HG03196 (cell line): ENCODE data around the gene DAP3.
"Not testable (repeated sequence)": the region's sequence is repeated elsewhere in the genome, so short reads cannot be mapped to it uniquely, and the experiment has no call there.

Experiments used
- ATAC-seq: cut with Tn5 transposase; IDR thresholded peaks from one replicate; pipeline ENCODE4 v1.9.1; 2021; ENCODE audit not compliant: unreplicated experiment

The DAP3 gene

DNA sequence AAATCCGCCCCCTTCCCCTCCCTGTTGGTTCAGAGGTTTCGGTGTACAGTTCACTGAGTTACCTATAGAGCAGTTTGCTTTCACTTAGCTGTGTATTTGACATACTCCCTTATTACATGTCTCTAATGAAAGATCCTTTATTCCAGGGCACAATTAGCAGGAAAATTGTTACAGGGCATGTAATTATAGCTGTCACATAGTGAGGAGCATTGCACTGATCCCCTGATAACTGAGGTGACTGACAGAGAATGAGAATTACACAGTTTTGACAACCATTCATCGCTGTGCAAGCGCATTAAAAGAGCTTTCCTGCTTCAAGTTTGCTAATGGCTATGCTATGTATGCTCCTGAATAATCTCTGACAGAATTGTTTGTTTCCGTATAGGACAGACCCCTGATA, 26.9 kb downstream of the DAP3 start:
- no peak for ATAC-seq

DNA sequence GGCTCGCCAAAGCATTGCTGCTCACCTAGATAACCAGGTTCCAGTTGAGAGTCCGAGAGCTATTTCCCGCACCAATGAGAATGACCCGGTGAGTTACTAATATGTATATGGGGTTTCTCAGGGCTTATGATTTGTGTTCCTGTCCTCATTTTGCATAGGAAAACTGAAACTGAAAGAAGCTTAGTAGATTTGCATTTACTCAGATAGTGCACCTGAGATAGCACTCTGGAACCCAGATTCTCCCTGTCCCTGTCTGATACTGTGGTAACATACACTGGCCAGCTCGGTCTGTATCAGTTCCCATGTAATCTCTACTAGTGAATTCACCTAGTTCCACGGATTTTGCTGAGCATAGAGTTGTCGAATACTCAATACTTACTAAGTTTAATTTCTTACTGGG, 28.1 kb downstream of the DAP3 start:
- no peak for ATAC-seq

- ATAC-seq, result not testable (repeated sequence)
Observed at GRCh38 chr1:155718524-155719115, 29.7 kb downstream of the DAP3 start.

- no peak for ATAC-seq
Observed at GRCh38 chr1:155719703-155720102, 30.8 kb downstream of the DAP3 start.

- ATAC-seq, result no peak
Observed at GRCh38 chr1:155725142-155725541, 36.3 kb downstream of the DAP3 start.

GRCh38 chr1:155729031-155729898, 40.4 kb downstream of the DAP3 start:
- ATAC-seq, result no peak

DNA sequence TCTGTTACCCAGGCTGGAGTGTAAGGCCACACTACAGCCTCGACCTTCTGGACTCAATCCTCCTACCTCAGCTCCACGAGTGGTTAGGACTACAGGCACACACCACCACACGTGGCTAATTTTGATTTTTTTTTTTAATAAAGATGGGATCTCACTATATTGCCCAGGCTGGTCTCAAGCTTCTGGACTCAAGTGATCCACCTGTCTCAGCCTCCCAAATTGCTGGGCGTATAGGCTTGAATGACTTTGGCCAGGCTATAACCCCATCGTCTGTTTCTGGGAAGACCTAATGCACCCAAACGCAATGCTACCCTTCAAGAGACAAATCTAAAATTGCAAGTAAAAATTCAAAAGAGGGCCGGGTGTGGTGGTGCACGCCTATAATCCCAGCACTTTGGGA, 52.1 kb downstream of the DAP3 start:
- ATAC-seq, result no peak

- ATAC-seq, result no peak
Observed at GRCh38 chr1:155741908-155742307, 53.0 kb downstream of the DAP3 start.

- ATAC-seq, result no peak
Observed at GRCh38 chr1:155744711-155745283, 55.9 kb downstream of the DAP3 start.

GRCh38 chr1:155745284-155746228, 56.7 kb downstream of the DAP3 start:
- peak; percentile 90 for ATAC-seq

- not testable (repeated sequence) for ATAC-seq
Observed at GRCh38 chr1:155747586-155747985, 58.7 kb downstream of the DAP3 start.

DNA sequence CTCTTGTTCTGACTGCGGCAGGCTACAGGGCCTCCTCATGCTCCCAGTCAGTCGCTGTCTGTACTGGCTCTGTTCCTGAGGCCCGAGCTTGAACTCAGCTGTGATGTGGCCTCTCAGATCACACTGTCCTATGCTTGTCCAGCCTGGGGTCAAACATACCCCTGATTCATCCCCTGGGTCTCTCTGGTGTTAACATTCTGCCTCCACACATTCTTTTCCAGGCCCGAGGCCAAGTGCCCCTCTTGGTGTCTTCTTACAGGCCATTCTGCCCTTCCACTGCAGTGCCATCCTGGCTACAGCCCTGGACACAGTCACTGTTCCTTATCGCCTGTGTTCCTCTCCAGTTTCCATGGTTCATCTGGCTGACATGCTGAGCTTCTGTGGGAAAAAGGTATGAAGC, 59.2 kb downstream of the DAP3 start:
- not testable (repeated sequence) for ATAC-seq

GRCh38 chr1:155759017-155759416, 70.1 kb downstream of the DAP3 start:
- ATAC-seq, result not testable (repeated sequence)

DNA sequence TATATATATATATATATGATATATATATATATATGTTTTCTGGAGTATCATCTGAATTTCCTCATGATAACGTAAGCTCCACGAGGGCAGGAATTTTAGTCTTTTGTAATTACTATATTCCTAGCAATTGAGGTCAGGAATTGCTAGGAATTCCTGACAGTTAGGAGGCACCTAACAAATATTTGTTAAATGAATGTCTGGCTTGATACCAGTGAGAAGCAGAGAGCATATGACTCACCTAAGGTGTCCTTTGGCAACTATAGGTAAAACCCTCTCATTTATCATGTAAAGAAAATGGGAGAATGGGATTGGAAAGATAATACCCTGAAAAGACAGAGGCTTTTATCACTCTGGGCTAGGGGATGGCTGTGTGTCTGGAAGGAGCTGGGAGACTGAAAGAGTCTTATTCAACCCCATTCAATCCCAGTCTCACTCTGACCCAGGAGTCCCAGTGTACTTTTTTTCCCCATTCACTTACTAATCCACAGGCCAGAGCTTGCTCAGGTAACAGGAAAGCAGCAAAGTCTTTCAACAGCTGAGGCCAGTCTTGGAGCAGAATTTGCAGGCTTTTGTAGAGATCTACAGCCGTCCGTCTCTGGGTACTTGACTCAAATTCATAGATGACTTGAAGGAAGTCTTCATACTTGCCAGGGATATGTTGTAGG, 71.2 kb downstream of the DAP3 start:
- ATAC-seq, result no peak

GRCh38 chr1:155760751-155761475, 72.0 kb downstream of the DAP3 start:
- ATAC-seq, result no peak

DNA sequence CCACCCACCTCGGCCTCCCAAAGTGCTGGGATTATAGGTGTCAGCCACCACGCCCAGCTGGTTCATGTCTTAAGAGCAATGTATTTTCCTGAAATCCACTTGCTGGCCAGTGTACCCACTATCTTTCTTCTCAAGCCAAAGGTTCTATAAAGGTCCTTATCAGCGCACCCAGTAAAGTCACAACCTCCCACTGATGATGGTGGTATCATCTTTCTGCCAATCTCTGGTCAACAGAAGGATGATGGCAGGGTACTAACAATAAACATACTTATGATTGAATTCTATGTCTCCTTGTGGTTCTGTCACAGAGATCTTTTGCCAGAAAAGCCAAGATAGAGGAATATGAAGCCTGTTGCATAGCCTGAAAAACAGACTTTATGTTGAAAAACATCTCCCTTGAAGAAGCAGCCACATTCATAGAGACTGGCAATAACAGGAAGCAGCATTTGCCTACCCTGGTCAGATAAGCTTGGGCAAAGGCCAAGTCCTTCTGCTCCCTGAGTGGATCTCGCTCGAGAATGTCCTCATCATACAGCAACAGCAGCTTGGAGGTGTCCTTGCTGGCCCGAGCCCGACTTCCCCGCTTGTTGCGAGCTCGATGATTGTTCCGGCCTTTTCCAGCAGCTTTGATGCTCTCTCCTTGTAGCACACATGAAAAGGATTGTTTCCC, 73.0 kb downstream of the DAP3 start:
- ATAC-seq, result no peak

DNA sequence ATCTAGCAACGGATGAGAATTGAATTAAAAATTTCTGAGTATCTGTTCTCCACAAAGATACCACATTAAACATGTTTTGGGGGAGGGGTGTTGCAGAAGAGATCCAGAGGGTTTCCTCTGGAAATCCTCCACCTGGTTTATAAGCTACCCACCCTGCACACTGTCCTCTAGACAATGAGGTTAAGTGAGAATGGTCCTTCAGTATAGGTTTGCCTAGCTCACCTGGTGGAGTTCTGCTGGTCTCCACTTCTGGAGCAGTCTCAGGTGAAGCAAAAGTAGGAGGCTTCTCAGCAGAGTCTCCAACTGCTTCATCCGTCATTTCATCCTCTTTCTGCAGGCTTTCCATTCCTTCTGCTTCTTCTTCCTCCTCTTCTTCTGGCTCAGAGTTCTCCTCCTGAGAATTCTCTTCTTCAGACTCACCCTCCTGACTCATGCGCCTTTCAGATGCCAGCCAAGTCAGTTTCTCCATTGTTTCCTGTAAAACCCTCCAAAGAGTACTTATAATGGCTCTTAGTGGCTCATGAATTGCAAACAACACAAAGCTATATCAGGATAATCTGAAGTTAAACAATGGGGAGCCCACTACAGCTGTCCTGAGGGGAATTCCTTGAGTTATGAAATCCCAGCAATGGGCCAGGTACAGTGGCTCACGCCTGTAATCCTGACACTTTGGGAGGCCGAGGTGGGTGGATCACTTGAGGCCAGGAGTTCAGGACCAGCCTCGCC, 74.4 kb downstream of the DAP3 start:
- ATAC-seq, result not testable (repeated sequence)

DNA sequence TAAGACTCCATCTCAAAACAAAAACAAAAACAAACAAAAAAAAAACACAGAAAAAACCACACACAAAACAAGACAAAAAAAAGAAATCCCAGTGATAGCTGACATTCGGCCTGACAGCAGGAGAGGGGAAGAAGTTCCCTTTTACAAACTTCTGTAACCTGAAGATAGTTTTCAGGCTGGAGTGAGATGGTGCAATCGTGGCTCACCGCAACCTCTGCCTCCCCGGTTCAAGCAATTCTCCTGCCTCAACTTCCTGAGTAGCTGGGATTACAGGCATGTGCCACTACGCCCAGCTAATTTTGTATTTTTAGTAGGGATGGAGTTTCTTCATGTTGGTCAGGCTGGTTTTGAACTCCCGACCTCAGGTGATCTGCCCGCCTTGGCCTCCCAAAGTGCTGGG, 75.1 kb downstream of the DAP3 start:
- not testable (repeated sequence) for ATAC-seq
